HG03280 (cell line): ENCODE results near the gene C15orf62.

Experiments
- ATAC-seq: cut with Tn5 transposase; IDR thresholded peaks from one replicate; pipeline ENCODE4 v1.9.1; 2021; ENCODE audit warnings: mild to moderate bottlenecking, moderate library complexity; ENCODE audit not compliant: unreplicated experiment

Gene C15orf62

GRCh38 chr15:40769274-40770146 is at the start of gene C15orf62:
Gene C15orf62, plus strand, starts transcription at chr15:40769980. Its CDS starts 516 bp downstream, at chr15:40770496.
- no peak for ATAC-seq

- ATAC-seq, result no peak
Measured at GRCh38 chr15:40721701-40722100, 48.1 kb upstream of the C15orf62 start.

- no peak for ATAC-seq
Measured at GRCh38 chr15:40722354-40722753, 47.4 kb upstream of the C15orf62 start.

GRCh38 chr15:40722934-40723333 is 46.8 kb upstream of the C15orf62 start:
- no peak for ATAC-seq

- ATAC-seq, result no peak
Measured at GRCh38 chr15:40723919-40724318, 45.9 kb upstream of the C15orf62 start.

- no peak for ATAC-seq
Measured at GRCh38 chr15:40731034-40731433, 38.7 kb upstream of the C15orf62 start.

GRCh38 chr15:40736575-40736974 is 33.2 kb upstream of the C15orf62 start:
- ATAC-seq, result no peak

- no peak for ATAC-seq
Measured at GRCh38 chr15:40737048-40737447, 32.7 kb upstream of the C15orf62 start.

GRCh38 chr15:40739047-40739446 is 30.7 kb upstream of the C15orf62 start:
- ATAC-seq, result no peak

GRCh38 chr15:40739854-40740253 is 29.9 kb upstream of the C15orf62 start:
- no peak for ATAC-seq

- ATAC-seq, result no peak
Measured at GRCh38 chr15:40743485-40743901, 26.3 kb upstream of the C15orf62 start.

GRCh38 chr15:40743921-40744814 is 25.6 kb upstream of the C15orf62 start:
- no peak for ATAC-seq

GRCh38 chr15:40744815-40745152 is 25.0 kb upstream of the C15orf62 start:
- no peak for ATAC-seq

- ATAC-seq, result no peak
Measured at GRCh38 chr15:40746916-40747418, 22.8 kb upstream of the C15orf62 start.

- no peak for ATAC-seq
Measured at GRCh38 chr15:40747685-40748631, 21.8 kb upstream of the C15orf62 start.

- no peak for ATAC-seq
Measured at GRCh38 chr15:40749151-40749630, 20.6 kb upstream of the C15orf62 start.

GRCh38 chr15:40750885-40751284 is 18.9 kb upstream of the C15orf62 start:
- no peak for ATAC-seq

GRCh38 chr15:40751745-40752144 is 18.0 kb upstream of the C15orf62 start:
- no peak for ATAC-seq

- ATAC-seq, result peak; percentile 21
Measured at GRCh38 chr15:40754574-40754882, 15.3 kb upstream of the C15orf62 start.
